ENCODE data around the gene GADD45B.

DNA sequence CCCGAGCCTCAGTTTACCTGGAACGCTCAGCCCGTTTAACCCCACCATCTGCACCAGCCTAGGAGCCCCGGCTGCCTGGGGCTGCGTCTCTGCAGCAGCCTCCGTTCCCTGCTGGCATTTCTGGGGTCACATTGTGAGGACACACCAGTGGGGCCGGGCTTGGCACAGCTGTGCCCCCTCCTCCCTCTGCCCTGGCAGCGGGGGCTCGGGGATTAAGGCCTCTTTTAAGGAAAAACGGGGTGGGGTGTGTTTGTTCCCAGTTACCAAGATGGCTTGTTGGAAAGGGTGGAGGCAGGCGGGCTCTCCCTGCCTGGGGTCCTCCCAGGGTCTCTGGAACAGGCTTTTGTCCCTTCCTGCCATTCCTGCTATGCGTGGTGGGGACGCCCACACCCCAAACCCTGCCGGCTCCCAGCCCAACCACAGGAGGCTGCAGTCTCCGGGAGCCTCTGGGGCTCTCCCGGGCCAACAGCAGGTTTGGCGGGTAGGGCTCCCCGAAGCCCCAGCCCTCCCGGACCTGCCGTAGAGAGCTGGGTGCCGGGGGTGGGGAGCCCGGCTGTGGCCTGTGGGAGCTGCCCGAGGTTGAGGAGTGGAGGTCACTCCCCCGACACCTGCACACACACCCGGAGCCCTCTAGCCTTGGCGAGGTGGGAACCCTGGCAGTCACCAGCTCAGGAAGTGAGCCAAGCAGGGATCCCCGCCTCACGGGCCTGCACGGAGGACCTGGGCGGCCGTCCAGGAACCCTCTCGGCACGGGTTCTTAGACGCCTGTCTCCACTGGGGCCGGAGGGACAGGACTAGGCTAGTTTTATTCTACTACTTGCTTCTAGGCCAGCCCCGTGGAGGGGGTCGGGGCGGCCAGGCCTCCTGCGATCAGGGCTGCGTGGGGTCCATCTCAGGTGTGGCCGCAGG is 36.9 kb downstream of the GADD45B start:
- TF ChIP-seq POLR2A (IDR thresholded peaks at IDR 0.05; ENCODE audit: low read length) (no peak), GATA1 (IDR thresholded peaks at IDR 0.05; ENCODE audit: low read depth, low read length) (no peak)
